A673 (cell line): Measurements from ENCODE around the gene ELK4.

Experiments used
- EZH2 ChIP-seq: fragments of 200-600 bp; sonication (generic); IDR thresholded peaks from 2 replicates; pipeline ENCODE4 v1.6.1; 2017; ENCODE audit warnings: borderline replicate concordance, low read depth, mild to moderate bottlenecking, mixed read lengths, antibody characterized with exemption, low read length; ENCODE audit not compliant: poor library complexity, severe bottlenecking
- TF ChIP-seq, protein P1 (sequence below): fragments of 300-800, 200-600 bp; sonication (generic); conservative IDR thresholded peaks from 2 replicates; pipeline ENCODE4 v1.5.1; 2017; ENCODE audit warnings: low read depth, mild to moderate bottlenecking, antibody characterized with exemption, low read length, moderate library complexity, mixed read lengths

DNA sequence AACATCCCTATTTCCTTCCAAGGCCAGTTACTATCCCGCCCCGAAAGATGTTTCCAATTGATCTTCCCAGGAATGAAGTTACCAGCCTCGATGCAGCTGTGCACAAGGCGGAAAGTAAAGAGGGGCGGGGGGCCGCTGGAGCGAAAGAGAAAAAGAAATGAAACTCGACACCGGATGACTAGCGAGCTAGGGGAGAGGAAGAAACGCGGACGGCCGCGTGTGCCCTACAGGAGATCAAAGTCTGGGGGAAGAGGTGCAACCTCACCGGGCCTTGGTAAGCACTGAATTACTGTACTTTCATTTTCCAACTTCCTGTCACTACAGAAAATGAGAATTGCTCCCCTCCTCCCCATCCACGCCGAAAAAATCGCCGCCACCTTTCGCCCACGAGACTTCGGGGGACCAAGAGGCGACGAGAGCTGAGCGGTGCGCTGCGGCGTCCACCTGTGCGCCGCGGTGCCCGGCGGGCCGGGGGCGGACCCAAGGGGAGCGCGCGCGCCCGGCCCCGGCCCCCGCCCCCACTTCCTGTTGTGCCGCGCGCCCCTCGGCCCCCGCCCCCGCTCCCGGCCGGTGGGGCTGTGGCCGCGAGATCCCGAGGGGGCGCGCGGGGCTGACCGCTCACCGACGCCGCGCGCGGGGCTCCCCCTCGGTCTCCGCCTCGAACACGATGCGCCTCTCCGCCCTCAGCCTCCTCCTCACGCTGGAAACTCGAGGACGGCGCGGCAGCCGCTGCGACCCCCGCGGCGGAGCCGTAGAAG lies 622 bp downstream of the ELK4 start:
- TF ChIP-seq, protein P1, sequence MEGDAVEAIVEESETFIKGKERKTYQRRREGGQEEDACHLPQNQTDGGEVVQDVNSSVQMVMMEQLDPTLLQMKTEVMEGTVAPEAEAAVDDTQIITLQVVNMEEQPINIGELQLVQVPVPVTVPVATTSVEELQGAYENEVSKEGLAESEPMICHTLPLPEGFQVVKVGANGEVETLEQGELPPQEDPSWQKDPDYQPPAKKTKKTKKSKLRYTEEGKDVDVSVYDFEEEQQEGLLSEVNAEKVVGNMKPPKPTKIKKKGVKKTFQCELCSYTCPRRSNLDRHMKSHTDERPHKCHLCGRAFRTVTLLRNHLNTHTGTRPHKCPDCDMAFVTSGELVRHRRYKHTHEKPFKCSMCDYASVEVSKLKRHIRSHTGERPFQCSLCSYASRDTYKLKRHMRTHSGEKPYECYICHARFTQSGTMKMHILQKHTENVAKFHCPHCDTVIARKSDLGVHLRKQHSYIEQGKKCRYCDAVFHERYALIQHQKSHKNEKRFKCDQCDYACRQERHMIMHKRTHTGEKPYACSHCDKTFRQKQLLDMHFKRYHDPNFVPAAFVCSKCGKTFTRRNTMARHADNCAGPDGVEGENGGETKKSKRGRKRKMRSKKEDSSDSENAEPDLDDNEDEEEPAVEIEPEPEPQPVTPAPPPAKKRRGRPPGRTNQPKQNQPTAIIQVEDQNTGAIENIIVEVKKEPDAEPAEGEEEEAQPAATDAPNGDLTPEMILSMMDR, result no peak
- TF ChIP-seq EZH2, result no peak
